Stimulated activated memory B cell treated with anti-CD40 and anti-IgM and Interleukin-4, amounts not matched to agents 10 μg/mL and 1 μg/mL and 100 μg/mL, for 72 hours (primary cell): ENCODE measurements around the gene ADORA1.
A peak's percentile ranks its signal among the peaks of the same experiment; 100 is the strongest.

Experiments
- ATAC-seq: fragments of 150-1000 bp; cut with Tn5 transposase; 2 replicates; pipeline ENCODE4 v1.10.0; 2021
- H3K27ac Mint-ChIP-seq: one replicate; pipeline ENCODE4 v1.8.0; 2022; ENCODE audit warnings: mild to moderate bottlenecking, mixed read lengths
- H3K27me3 Mint-ChIP-seq: one replicate; pipeline ENCODE4 v1.8.0; 2022; ENCODE audit warnings: mixed read lengths
- H3K36me3 Mint-ChIP-seq: one replicate; pipeline ENCODE4 v1.8.0; 2022; ENCODE audit warnings: mixed read lengths
- H3K4me1 Mint-ChIP-seq: one replicate; pipeline ENCODE4 v1.8.0; 2022; ENCODE audit warnings: mixed read lengths
- H3K4me3 Mint-ChIP-seq: one replicate; pipeline ENCODE4 v1.8.0; 2022; ENCODE audit warnings: mild to moderate bottlenecking, moderate library complexity, mixed read lengths
- H3K9me3 Mint-ChIP-seq: one replicate; pipeline ENCODE4 v1.8.0; 2022; ENCODE audit warnings: mixed read lengths

Gene ADORA1

GRCh38 chr1:203126151-203126865 is 1.2 kb upstream of the ADORA1 start:
- Mint-ChIP-seq H3K36me3 (no peaks in the 10 kb centered on the region), H3K4me1 (peaks cover 17% of the 10 kb centered on the region), H3K27ac (no peak overlapping the region), H3K27me3 (peaks cover 84% of the 10 kb centered on the region), H3K4me3 (no peak overlapping the region), H3K9me3 (no peaks in the 10 kb centered on the region)
- ATAC-seq = no peak

GRCh38 chr1:203126866-203127665 is 460 bp upstream of the ADORA1 start:
- no peak overlapping the region for H3K27ac Mint-ChIP-seq
- H3K4me3 Mint-ChIP-seq = no peak overlapping the region
- no peaks in the 10 kb centered on the region for H3K9me3 Mint-ChIP-seq
- no peaks in the 10 kb centered on the region for H3K36me3 Mint-ChIP-seq
- H3K4me1 Mint-ChIP-seq = peaks cover 17% of the 10 kb centered on the region
- peaks cover 84% of the 10 kb centered on the region for H3K27me3 Mint-ChIP-seq
- ATAC-seq = no peak

DNA sequence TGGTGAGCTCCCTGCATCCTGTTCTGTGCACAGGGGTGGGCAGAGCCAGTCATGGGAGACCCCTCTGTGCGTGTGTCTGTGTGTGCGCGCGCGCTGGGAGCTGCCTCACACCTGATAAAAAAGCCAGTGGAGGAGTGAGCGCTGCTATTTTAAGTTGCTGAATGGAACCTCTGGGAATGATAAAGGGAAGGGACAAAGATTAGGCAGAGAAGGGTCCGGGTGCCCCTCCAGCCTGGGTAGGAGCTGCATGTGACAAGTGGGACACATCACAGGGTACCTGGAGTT is 847 bp downstream of the ADORA1 start:
- Mint-ChIP-seq H3K27ac (no peak overlapping the region), H3K36me3 (no peaks in the 10 kb centered on the region), H3K4me1 (peaks cover 17% of the 10 kb centered on the region), H3K9me3 (no peaks in the 10 kb centered on the region), H3K4me3 (no peak overlapping the region), H3K27me3 (peaks cover 78% of the 10 kb centered on the region)
- no peak for ATAC-seq

GRCh38 chr1:203128716-203129500 is 1.4 kb downstream of the ADORA1 start:
- peaks cover 73% of the 10 kb centered on the region for H3K27me3 Mint-ChIP-seq
- H3K4me1 Mint-ChIP-seq = peaks cover 17% of the 10 kb centered on the region
- H3K4me3 Mint-ChIP-seq = no peak overlapping the region
- no peaks in the 10 kb centered on the region for H3K36me3 Mint-ChIP-seq
- H3K9me3 Mint-ChIP-seq = no peaks in the 10 kb centered on the region
- no peak overlapping the region for H3K27ac Mint-ChIP-seq
- ATAC-seq = no peak

DNA sequence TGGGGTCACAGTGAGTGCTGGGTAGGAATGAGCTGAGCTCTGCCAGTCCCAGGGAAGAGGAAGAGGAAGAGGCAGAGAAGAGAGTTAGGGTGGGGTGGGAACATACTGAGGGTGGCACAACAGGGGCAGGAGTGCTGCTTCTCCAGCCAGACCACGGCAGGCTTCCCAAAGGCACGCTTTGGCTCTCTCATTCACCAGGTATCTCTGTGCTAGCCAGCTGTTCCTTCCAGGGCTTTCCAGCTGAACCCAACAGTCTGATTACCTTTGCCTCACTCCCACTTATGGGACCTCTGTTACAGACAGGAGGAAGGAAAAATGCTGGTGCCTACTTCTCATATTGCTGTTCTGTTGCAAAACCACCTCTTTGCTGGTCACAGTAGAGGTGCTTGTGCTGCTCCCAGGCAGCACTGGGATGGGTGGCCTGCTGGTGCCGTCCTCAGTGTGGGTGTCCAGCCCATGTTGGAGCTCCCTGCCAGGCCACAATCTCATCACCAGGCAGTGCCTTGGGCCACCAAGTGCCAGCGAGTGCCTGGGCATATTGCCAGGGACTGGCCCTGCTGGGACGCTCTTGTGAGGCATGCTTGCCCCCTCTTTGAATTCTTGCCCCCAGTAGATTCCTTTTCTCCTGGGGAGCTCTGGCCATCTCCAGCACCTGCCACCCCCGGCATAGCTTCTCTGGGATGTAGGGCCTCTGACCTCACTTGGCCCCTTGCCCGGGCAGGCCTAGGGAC is 2.1 kb downstream of the ADORA1 start:
- no peak overlapping the region for H3K4me3 Mint-ChIP-seq
- no peak for ATAC-seq
- no peaks in the 10 kb centered on the region for H3K9me3 Mint-ChIP-seq
- no peaks in the 10 kb centered on the region for H3K36me3 Mint-ChIP-seq
- peaks cover 65% of the 10 kb centered on the region for H3K27me3 Mint-ChIP-seq
- H3K27ac Mint-ChIP-seq = no peak overlapping the region
- peaks cover 17% of the 10 kb centered on the region for H3K4me1 Mint-ChIP-seq

DNA sequence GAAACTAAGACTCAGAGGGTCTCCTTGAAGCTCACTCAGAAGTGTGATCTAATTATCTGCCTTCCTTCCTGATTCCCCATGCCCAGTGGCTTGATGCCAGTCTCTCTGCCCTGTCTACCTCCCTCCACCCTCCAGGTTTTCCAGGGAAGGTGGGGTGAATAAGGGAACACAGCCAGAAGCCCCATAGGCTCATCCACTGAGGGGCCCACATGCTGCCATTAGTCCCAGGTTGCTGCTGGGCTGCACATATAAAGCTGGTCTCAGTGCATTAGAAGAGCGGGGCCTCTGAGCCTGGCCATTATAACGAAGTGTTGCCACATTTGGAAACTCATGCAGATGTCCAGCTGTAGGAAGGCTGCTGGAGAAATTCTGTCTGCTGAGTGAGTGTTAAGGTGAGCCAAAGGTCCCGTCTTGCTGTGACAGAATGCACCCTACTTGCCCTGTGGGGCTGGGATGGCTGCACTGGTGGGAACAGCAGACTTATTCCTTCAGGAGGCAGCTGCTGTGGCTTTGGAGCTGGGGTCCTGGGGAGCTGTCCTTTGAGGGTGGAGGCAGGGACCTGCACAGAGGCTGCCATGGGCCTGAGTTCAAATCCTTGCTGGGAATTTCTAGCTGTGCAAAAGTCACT is 2.9 kb downstream of the ADORA1 start:
- peaks cover 57% of the 10 kb centered on the region for H3K27me3 Mint-ChIP-seq
- H3K36me3 Mint-ChIP-seq = no peaks in the 10 kb centered on the region
- peaks cover 17% of the 10 kb centered on the region for H3K4me1 Mint-ChIP-seq
- H3K27ac Mint-ChIP-seq = no peak overlapping the region
- no peak overlapping the region for H3K4me3 Mint-ChIP-seq
- ATAC-seq = no peak
- no peaks in the 10 kb centered on the region for H3K9me3 Mint-ChIP-seq

GRCh38 chr1:203131548-203132200 is 4.1 kb downstream of the ADORA1 start:
- no peak overlapping the region for H3K27ac Mint-ChIP-seq
- no peaks in the 10 kb centered on the region for H3K36me3 Mint-ChIP-seq
- peaks cover 55% of the 10 kb centered on the region for H3K27me3 Mint-ChIP-seq
- peaks cover 24% of the 10 kb centered on the region for H3K4me1 Mint-ChIP-seq
- no peaks in the 10 kb centered on the region for H3K9me3 Mint-ChIP-seq
- H3K4me3 Mint-ChIP-seq = no peak overlapping the region
- no peak for ATAC-seq

DNA sequence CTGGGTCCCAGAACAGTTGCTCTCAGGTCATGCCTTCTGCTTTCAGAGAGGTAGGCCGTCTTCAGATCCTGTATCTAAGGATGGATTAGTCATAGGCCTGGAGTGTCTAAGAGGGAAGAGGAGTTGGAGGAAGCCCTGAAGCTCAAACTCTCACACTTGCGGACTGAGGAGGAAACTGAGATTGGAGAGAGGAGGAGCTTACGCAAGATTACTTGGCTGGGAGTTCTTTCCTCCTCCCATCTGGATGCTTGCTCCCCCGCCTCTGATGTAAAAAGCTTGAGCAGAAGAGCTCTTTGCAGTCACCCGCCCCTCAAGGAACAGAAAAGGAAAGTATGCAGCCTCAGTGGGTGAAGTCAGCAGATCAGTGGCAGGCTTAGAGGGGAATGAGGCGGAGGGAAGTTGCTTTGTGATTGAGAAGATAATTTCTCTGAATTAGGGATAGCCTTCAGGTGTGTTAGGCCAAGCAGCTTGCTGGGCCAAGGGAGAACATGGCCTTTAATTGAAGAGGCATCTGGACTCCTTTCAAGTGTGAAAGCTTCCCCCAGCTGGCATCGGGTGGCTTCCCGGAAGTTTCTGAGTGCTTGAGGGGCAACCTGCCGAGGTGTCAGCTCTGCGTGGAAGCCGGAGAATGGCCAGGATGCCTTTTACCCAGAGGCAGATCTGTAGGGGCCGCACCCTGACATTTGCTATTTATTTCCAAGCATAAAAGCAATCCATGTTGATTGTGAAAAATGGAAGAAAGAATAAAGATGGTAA is 6.6 kb downstream of the ADORA1 start:
- Mint-ChIP-seq H3K9me3 (no peaks in the 10 kb centered on the region), H3K27ac (no peak overlapping the region), H3K36me3 (no peaks in the 10 kb centered on the region), H3K4me3 (no peak overlapping the region), H3K4me1 (peaks cover 8% of the 10 kb centered on the region), H3K27me3 (peaks cover 38% of the 10 kb centered on the region)
- ATAC-seq = no peak

DNA sequence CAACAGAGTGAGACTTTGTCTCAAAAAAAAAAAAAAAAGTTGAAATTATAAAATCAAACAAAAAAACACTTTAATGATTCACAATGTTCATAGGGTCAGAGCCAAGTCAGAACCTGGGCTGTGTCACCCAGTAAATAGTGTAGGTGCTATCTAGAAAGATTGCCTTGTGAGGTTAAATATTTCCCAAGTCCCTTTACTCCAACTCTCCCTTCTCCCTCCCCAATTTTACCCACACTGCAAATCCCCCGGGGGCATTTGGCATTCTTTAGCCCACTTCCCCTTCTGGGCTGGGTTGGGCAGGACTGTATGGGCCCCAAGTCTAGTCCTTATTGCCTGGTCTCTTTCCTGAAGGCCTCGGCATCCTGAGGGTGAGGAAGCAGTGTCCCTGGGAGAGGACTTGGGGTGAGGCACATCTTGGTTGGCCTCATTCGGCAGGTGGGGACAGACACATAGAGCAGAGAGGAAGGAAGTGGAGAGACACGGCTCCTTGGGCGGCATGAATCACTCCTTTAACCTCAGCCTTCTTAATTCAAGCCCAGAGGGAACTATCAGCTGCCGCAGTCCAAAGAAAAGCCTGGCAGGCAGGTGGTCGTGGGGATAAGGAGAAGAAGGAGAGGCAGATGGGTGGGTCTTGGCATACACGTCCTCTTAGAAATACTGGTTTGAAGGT is 8.2 kb downstream of the ADORA1 start:
- Mint-ChIP-seq H3K27me3 (peaks cover 28% of the 10 kb centered on the region), H3K4me1 (peaks cover 8% of the 10 kb centered on the region), H3K4me3 (no peak overlapping the region), H3K27ac (no peak overlapping the region), H3K36me3 (no peaks in the 10 kb centered on the region), H3K9me3 (no peaks in the 10 kb centered on the region)
- ATAC-seq = peak; percentile 48

GRCh38 chr1:203136409-203137042 is 9.0 kb downstream of the ADORA1 start:
- Mint-ChIP-seq H3K27me3 (peaks cover 24% of the 10 kb centered on the region), H3K4me3 (no peak overlapping the region), H3K36me3 (no peaks in the 10 kb centered on the region), H3K4me1 (peaks cover 8% of the 10 kb centered on the region), H3K9me3 (no peaks in the 10 kb centered on the region), H3K27ac (no peak overlapping the region)
- ATAC-seq = no peak

- Mint-ChIP-seq H3K27ac (no peak overlapping the region), H3K4me3 (no peak overlapping the region), H3K36me3 (no peaks in the 10 kb centered on the region), H3K27me3 (peaks cover 17% of the 10 kb centered on the region), H3K9me3 (no peaks in the 10 kb centered on the region), H3K4me1 (peaks cover 8% of the 10 kb centered on the region)
- no peak for ATAC-seq
Measured at GRCh38 chr1:203137324-203137723, 9.8 kb downstream of the ADORA1 start.

DNA sequence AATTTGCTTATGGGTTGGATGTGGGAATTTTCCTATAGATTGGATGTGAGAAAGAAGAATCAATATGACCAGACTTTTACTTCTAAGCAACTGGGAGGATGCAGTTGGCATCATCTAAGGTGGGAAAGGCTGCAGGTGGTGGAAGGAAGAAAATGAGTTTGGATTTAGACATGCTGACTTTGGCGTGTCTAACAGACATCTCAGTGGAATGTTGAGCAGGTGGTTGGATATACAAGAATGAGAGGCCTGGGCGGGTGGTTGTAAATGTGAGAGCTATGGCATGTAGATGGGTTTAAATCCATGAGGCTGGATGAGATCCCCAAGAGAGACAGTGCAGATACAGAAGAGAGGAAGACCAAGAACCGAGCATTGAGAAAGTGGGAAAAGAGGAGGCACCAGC is 10.5 kb downstream of the ADORA1 start:
- H3K4me3 Mint-ChIP-seq = no peak overlapping the region
- H3K27ac Mint-ChIP-seq = no peak overlapping the region
- H3K36me3 Mint-ChIP-seq = no peaks in the 10 kb centered on the region
- ATAC-seq = no peak
- H3K4me1 Mint-ChIP-seq = peaks cover 8% of the 10 kb centered on the region
- no peaks in the 10 kb centered on the region for H3K9me3 Mint-ChIP-seq
- peaks cover 17% of the 10 kb centered on the region for H3K27me3 Mint-ChIP-seq

GRCh38 chr1:203139976-203140475 is 12.5 kb downstream of the ADORA1 start:
- Mint-ChIP-seq H3K4me3 (no peak overlapping the region), H3K36me3 (no peaks in the 10 kb centered on the region), H3K27ac (no peak overlapping the region), H3K4me1 (peaks cover 8% of the 10 kb centered on the region), H3K27me3 (peaks cover 29% of the 10 kb centered on the region), H3K9me3 (no peaks in the 10 kb centered on the region)
- no peak for ATAC-seq
